Measurements from ENCODE around the gene KIAA0232. TPM values are rescaled to one million over a fixed set of nuclear protein-coding genes. Genes with fewer than 3 reads are reported as not detected.

Gene KIAA0232
- total RNA-seq, 1 experiment from 2014 or later = 28.5 TPM

DNA sequence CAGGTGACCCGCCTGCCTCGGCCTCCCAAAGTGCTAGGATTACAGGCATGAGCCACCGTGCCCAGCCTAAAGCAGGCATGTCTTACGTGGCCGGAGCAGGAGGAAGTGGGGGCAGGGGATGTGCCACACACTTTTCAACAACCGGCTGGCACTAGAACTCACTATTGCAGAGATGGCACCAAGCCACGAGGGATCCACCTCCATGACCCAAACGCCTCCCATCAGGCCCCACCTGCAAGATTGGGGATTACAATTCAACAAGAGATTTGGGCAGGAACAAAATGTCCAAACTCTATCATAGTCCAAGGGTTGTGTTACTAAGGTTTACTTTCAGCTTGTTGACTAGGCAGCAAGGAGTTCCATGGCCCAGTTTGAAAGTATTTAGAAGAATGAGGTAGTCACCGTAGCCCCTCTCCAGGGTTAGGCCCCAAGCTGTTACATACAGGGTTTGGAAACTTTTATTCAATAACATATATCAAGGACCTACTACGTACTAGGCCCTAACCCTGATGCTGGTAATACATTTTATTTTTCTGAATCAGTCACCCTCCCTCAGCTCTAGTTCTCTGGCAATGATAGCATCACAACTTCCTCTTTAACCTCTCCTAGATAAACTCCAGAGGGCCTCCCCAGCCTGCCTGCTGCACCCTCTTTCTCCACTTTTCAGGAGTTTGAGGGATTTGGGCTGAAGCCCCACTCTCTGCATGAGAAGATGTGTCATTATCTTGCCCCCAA is 109.1 kb downstream of the KIAA0232 start:
- H3K79me1 ChIP-seq (ENCODE audit: insufficient read depth, low read depth, low read length, poor library complexity, severe bottlenecking) = no peaks in the 10 kb centered on the region
- no peak for TF ChIP-seq CTCF (conservative IDR thresholded peaks at IDR 0.05)
- no peak overlapping the region for H2BK15ac ChIP-seq (ENCODE audit: low read depth, low read length)
- no peak overlapping the region for H3K14ac ChIP-seq (ENCODE audit: insufficient read depth, low read length)
- no peak overlapping the region for H2BK12ac ChIP-seq (ENCODE audit: insufficient read length, low read depth, low read length)
- Mint-ChIP-seq H3K27ac (no peak overlapping the region; a peak in 1 of 7 replicates), H3K4me1 (peaks cover 0 to 11% of the 10 kb centered on the region in 2 experiments; a peak in 3 of 4 replicates), H3K27me3 (ENCODE audit: low read depth) (peaks cover 4% of the 10 kb centered on the region; the same call in 1 of the 2 replicates), H3K9me3 (peaks cover 9 to 11% of the 10 kb centered on the region in 2 experiments; a peak in 4 of 5 replicates), H3K36me3 (ENCODE audit: insufficient read depth in 1 of 3, low read depth in 3 of 3) (peaks cover 6 to 9% (median 8%) of the 10 kb centered on the region in 3 experiments; a peak in 5 of 7 replicates), H3K4me3 (no peak overlapping the region)
- no peak overlapping the region for H3T11ph ChIP-seq (ENCODE audit: low read length)
- no peak overlapping the region for H2AK5ac ChIP-seq (ENCODE audit: insufficient read length, low read length)
- no peak overlapping the region for H4K91ac ChIP-seq (ENCODE audit: insufficient read length, low read depth, low read length)
- H3K9ac ChIP-seq (ENCODE audit: extremely low read depth, insufficient read length, low read length) = no peak overlapping the region
- H4K5ac ChIP-seq (ENCODE audit: insufficient read length, low read depth, low read length) = no peak overlapping the region
- H2BK5ac ChIP-seq (ENCODE audit: insufficient read length, low read length) = no peak overlapping the region
- WGBS (ENCODE audit: extremely low coverage, insufficient read length, low lambda C conversion rate) = no CpG with 5 or more reads among the region's 10 CpGs
- H3K9me3 ChIP-seq (ENCODE audit: control insufficient read depth, low read depth, low read length) = no peaks in the 10 kb centered on the region
- H3K18ac ChIP-seq (ENCODE audit: insufficient read length, low read depth, low read length) = no peak overlapping the region
- H2AFZ ChIP-seq (ENCODE audit: low read length) = no peak overlapping the region
- H2BK20ac ChIP-seq (ENCODE audit: low read depth, low read length, poor library complexity, severe bottlenecking) = no peak overlapping the region
- no peak overlapping the region for H3K27ac ChIP-seq (ENCODE audit: insufficient read length, low read depth, low read length)
- no peak overlapping the region for H3K4me2 ChIP-seq (ENCODE audit: insufficient read depth, insufficient read length, low read length)
- H3K79me2 ChIP-seq (ENCODE audit: insufficient read depth, low read length) = no peaks in the 10 kb centered on the region
- no peak overlapping the region for H2BK120ac ChIP-seq (ENCODE audit: low read depth, low read length, poor library complexity, severe bottlenecking)
- no peaks in the 10 kb centered on the region for H3K4me1 ChIP-seq (ENCODE audit: insufficient read depth, low read length)
- H3K56ac ChIP-seq (ENCODE audit: insufficient read length, low read depth, low read length) = no peak overlapping the region
- no peaks in the 10 kb centered on the region for H3K27me3 ChIP-seq (ENCODE audit: insufficient read depth, low read length)
- H4K20me1 ChIP-seq (ENCODE audit: control insufficient read depth, insufficient read depth, insufficient read length) = no peaks in the 10 kb centered on the region
- H4K8ac ChIP-seq (replicated peaks; ENCODE audit: insufficient read length, low read depth, low read length) = no peak overlapping the region
- H3K4ac ChIP-seq (ENCODE audit: low read depth, low read length) = no peak overlapping the region
- DNase-seq = no peak
- no peak overlapping the region for H3K23ac ChIP-seq (ENCODE audit: insufficient read length, low read depth, low read length)
- H3K23me2 ChIP-seq (ENCODE audit: insufficient read length, low read depth, low read length, poor library complexity, severe bottlenecking) = no peaks in the 10 kb centered on the region

All from H9 (cell line).